Calu3 (cell line): ENCODE data around the gene CCR9. TPM values are rescaled to one million over a fixed set of nuclear protein-coding genes. Genes with fewer than 3 reads are reported as not detected.

ENCODE experiments used
- BruUV-seq: library from RNA; stranded (reverse); fragments of 400-500 nt; replicated peaks from 2 replicates; lab custom pipeline; 2021; lab: Mats Ljungman, UMichigan
- CTCF ChIA-PET: fragments of 300-600 bp; sonication (Branson Sonifier 250); formaldehyde crosslinking; loops from one replicate; lab custom pipeline; 2022; ENCODE audit warnings: antibody characterized with exemption; lab: Charles Lee
- DNase-seq: peaks from one replicate; pipeline ENCODE4 v3.0.0; 2022
- H3K27ac Mint-ChIP-seq: one replicate; pipeline ENCODE4 v1.8.0; 2022; ENCODE audit warnings: mixed read lengths; ENCODE audit not compliant: unreplicated experiment
- H3K27me3 Mint-ChIP-seq: one replicate; pipeline ENCODE4 v1.8.0; 2022; ENCODE audit warnings: mixed read lengths; ENCODE audit not compliant: unreplicated experiment
- H3K36me3 Mint-ChIP-seq: one replicate; pipeline ENCODE4 v1.8.0; 2022; ENCODE audit warnings: mild to moderate bottlenecking, moderate library complexity, mixed read lengths; ENCODE audit not compliant: insufficient read depth, unreplicated experiment
- H3K4me1 Mint-ChIP-seq: one replicate; pipeline ENCODE4 v1.8.0; 2022; ENCODE audit warnings: mild to moderate bottlenecking, low read depth, mixed read lengths; ENCODE audit not compliant: unreplicated experiment
- H3K4me3 Mint-ChIP-seq: one replicate; pipeline ENCODE4 v1.8.0; 2022; ENCODE audit warnings: mild to moderate bottlenecking, low read depth, moderate library complexity, mixed read lengths; ENCODE audit not compliant: unreplicated experiment
- H3K9me3 Mint-ChIP-seq: one replicate; pipeline ENCODE4 v1.8.0; 2022; ENCODE audit warnings: low read depth, mixed read lengths; ENCODE audit not compliant: unreplicated experiment
- intact Hi-C: fragments of 100-400 bp; cut with micrococcal nuclease; formaldehyde crosslinking; loops from one replicate; pipeline ENCODE4 v1.10.0; 2022; ENCODE audit not compliant: unreplicated experiment
- total RNA-seq: library from RNA; stranded (reverse); gene quantifications from 2 replicates; pipeline ENCODE4 v1.2.3, GENCODE V29; 2022
- TF ChIP-seq, protein P1 (sequence below): fragments of 200-600 bp; IDR thresholded peaks from one replicate; pipeline ENCODE4 v1.8.0; 2022; ENCODE audit warnings: antibody characterized with exemption; ENCODE audit not compliant: unreplicated experiment

Gene CCR9
- total RNA-seq, 1 experiment from 2014 or later: not detected

DNA sequence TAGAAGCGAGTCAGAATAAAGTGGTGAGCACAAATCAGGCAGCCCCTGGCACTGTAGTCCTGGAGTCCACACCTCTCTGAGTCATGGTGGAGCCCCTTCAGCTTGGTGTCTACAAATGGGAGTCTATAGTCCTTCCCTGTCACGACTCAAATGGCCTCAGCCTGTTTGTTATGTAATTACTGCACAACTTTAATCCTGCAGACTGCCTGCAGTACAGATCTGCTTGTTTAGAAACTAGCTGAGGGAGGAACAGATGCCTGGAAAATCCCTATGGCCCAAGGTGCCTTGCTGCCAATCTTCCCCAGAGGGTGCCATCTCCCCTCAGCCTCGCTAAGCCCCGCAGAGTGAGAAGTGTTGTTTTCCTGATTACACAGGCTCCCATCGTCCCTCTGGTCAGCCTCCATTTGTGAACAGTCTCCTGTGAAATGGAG, 53.0 kb downstream of the CCR9 start:
- CTCF ChIA-PET: interaction anchor here (0.7 to 1.6 kb wide), 11 partner anchors 12 to 439 kb away, joined by 3 to 14 read pairs (median 4); partner anchors contain the start of genes CCR1 and CCR5
- Mint-ChIP-seq H3K36me3 (no peaks in the 10 kb centered on the region), H3K4me3 (no peak overlapping the region), H3K9me3 (peaks cover 4% of the 10 kb centered on the region), H3K27me3 (no peaks in the 10 kb centered on the region), H3K4me1 (peaks cover 8% of the 10 kb centered on the region), H3K27ac (no peak overlapping the region)
- BruUV-seq: no TSS peak
- TF ChIP-seq, protein P1, sequence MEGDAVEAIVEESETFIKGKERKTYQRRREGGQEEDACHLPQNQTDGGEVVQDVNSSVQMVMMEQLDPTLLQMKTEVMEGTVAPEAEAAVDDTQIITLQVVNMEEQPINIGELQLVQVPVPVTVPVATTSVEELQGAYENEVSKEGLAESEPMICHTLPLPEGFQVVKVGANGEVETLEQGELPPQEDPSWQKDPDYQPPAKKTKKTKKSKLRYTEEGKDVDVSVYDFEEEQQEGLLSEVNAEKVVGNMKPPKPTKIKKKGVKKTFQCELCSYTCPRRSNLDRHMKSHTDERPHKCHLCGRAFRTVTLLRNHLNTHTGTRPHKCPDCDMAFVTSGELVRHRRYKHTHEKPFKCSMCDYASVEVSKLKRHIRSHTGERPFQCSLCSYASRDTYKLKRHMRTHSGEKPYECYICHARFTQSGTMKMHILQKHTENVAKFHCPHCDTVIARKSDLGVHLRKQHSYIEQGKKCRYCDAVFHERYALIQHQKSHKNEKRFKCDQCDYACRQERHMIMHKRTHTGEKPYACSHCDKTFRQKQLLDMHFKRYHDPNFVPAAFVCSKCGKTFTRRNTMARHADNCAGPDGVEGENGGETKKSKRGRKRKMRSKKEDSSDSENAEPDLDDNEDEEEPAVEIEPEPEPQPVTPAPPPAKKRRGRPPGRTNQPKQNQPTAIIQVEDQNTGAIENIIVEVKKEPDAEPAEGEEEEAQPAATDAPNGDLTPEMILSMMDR: no peak
- intact Hi-C loops: loop anchor here (2.0 kb wide), 1 partner anchor 433 kb away; no protein-coding TSS in a partner anchor
- DNase-seq: no peak

DNA sequence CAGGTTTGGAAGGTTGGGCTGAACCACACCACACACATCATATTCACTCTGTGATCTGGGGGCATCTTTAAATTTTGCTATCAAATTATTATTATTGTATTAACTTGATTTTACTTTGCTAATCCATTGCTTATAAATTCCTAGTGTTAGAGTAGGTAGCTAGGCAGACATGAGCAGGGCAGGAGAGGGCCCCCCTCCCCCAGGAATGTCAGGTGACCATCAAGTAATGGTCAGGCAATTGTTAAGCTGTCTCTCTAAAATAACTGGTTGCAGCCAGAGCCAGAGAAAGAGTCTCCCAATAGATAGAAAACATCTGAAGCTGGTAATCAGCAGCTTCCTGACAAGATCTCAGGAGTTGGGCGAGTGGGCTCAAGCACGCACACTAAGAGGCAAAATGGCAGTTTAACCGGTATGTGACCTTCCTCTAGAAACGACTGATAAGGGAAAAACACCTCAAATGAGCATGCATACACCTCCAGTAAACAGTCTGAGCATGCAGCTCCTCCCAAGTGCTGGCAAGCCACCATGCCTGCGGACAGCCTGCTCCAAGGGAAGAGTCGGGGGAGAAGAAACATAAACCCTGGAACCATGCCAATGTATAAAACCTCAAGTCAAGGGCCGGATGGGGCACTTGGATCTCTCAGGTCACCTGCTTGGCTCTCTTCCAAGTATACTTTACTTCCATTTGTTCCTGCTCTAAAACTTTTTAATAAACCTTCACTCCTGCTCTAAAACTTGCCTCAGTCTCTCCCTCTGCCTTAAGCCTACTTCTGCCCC, 53.8 kb downstream of the CCR9 start:
- CTCF ChIA-PET: interaction anchor here (0.6 to 1.6 kb wide), 2 partner anchors 12 to 194 kb away, joined by 4 read pairs; no protein-coding TSS in a partner anchor
- Mint-ChIP-seq H3K27me3 (no peaks in the 10 kb centered on the region), H3K9me3 (peaks cover 4% of the 10 kb centered on the region), H3K36me3 (no peaks in the 10 kb centered on the region), H3K4me1 (peaks cover 8% of the 10 kb centered on the region), H3K4me3 (no peak overlapping the region), H3K27ac (no peak overlapping the region)
- no peak for DNase-seq
- intact Hi-C loops: loop anchor here (5.0 kb wide), 1 partner anchor 267 kb away; the partner anchor contains the start of gene CCR1
- TF ChIP-seq, protein P1: no peak
- BruUV-seq: no TSS peak

DNA sequence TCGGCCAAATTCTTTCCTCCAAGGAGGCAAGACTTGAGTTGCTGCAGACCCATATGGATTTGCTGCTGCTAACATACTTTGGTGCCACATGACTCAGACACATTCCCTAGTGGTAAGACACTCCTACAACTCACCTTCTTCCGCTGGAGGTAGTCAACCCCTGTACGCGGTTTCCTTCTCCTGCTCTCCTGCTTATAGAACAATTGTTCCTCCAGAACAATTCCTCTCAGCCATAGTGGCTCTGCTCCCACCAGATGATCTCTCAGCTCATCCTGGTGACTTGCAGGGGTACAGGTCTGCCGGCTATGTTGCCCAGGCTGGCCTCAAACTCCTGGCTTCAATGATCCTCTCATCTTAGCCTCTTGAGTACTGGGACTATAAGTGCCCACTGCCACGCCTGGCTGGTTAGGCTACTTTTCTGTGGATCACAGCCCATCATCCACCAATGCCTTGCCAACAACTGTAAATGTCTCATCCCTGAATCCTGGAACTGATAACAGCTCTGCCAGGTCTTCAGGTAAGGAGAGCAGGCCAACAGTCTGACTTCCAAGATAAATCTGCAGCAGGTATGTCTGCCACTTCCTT, 54.5 kb downstream of the CCR9 start:
- no peak overlapping the region for H3K27ac Mint-ChIP-seq
- H3K27me3 Mint-ChIP-seq: no peaks in the 10 kb centered on the region
- DNase-seq: no peak
- TF ChIP-seq, protein P1: no peak
- H3K36me3 Mint-ChIP-seq: no peaks in the 10 kb centered on the region
- intact Hi-C loops: loop anchor here (5.0 kb wide), 1 partner anchor 266 kb away; the partner anchor contains the start of gene CCR1
- peaks cover 8% of the 10 kb centered on the region for H3K4me1 Mint-ChIP-seq
- peaks cover 4% of the 10 kb centered on the region for H3K9me3 Mint-ChIP-seq
- no peak overlapping the region for H3K4me3 Mint-ChIP-seq
- CTCF ChIA-PET: no interaction called here
- BruUV-seq: no TSS peak

DNA sequence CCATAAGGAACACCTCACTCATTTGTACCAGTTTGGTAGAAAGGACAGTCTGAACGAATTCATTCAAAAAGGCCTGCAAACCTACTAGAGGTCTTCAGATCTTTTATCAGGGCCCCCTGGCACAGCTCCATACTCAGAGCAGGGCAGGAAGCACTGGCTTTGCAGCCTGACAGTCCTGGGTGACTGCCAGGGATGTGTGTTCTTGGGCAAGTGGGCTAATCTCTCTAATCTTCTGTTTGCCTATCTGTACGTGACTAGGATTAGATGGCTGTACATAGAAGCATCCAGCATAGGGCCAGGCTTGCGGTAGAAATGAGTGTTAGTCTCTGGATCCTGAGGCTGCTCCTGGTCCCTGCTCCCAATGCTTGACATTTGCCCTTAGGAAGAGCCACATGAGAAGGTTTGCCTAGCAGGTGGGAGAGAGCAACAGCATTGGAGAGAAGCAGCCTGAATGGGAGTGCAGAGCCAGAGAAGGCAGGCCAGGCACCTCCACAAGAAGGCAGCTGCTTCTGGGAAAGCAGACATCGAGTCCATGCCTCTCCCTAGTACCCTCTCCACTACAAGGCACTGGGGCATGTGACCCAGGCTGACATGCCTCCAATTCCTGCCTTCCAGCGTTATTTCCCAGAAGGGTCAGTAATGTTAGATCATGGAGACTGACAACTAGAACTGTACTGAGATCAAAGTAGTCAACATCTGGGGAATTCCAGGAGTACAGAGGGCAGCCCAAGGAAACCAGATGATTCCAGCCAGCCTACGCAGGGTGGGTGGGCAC, 55.9 kb downstream of the CCR9 start:
- TF ChIP-seq, protein P1: no peak
- H3K9me3 Mint-ChIP-seq: peaks cover 4% of the 10 kb centered on the region
- intact Hi-C loops: loop anchor here (5.0 kb wide), 1 partner anchor 265 kb away; the partner anchor contains the start of gene CCR1
- H3K27ac Mint-ChIP-seq: no peak overlapping the region
- H3K4me1 Mint-ChIP-seq: peaks cover 8% of the 10 kb centered on the region
- BruUV-seq: no TSS peak
- H3K36me3 Mint-ChIP-seq: no peaks in the 10 kb centered on the region
- CTCF ChIA-PET: no interaction called here
- H3K4me3 Mint-ChIP-seq: no peak overlapping the region
- DNase-seq: no peak
- H3K27me3 Mint-ChIP-seq: no peaks in the 10 kb centered on the region
